ENCODE measurements around the gene LSP1. TPM values are rescaled to one million over a fixed set of nuclear protein-coding genes. Genes with fewer than 3 reads are reported as not detected.

Gene LSP1
- total RNA-seq, result 29.1 TPM

GRCh38 chr11:1852877-1853276, at the start of gene LSP1:
LSP1 (plus strand) TSS chr11:1853084; CDS start chr11:1853145, 61 bp downstream.

DNA sequence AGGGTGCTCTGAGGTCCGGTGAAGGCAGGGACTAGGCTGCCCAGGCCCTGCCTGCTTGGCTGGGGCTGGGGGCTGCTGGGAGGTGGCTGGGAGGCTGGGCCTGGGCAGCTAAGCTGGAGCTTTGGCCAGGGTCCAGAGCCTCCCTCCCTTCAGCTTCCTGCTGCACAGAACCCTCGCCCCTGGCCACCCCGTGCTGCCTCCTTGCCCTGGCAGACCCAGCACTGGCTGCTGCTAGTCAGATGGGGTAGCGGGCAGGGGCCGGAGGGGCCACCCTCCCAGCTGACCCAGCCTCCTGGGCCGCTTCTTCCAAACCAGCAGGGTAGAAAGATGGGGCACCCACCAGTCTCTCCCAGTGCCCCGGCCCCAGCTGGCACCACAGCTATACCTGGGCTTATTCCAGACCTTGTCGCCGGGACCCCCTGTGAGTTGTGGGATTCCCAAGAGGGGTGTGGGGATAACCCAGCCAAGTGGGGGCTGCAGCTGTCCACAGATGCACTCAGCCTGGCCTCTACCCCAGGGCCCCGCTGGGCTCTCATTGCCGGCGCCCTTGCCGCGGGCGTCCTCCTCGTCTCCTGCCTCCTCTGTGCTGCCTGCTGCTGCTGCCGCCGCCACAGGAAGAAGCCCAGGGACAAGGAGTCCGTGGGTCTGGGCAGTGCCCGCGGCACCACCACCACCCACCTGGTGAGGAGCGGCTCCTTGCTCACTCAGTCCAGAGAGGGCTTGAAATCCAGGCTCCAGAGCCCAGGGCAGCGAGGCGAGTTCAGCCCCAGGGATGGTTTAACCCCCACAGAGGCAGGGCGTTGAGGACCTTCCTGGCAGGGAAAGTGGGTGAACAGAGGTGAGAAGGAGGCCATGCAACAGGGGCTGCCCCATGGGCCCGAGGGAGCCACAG, 17.9 kb upstream of the LSP1 start, which contains the start of gene SYT8:
Gene SYT8, plus strand, starts transcription at position 212 of the 892 bp plus-strand sequence. Its CDS starts 116 bp downstream, at position 328.

DNA sequence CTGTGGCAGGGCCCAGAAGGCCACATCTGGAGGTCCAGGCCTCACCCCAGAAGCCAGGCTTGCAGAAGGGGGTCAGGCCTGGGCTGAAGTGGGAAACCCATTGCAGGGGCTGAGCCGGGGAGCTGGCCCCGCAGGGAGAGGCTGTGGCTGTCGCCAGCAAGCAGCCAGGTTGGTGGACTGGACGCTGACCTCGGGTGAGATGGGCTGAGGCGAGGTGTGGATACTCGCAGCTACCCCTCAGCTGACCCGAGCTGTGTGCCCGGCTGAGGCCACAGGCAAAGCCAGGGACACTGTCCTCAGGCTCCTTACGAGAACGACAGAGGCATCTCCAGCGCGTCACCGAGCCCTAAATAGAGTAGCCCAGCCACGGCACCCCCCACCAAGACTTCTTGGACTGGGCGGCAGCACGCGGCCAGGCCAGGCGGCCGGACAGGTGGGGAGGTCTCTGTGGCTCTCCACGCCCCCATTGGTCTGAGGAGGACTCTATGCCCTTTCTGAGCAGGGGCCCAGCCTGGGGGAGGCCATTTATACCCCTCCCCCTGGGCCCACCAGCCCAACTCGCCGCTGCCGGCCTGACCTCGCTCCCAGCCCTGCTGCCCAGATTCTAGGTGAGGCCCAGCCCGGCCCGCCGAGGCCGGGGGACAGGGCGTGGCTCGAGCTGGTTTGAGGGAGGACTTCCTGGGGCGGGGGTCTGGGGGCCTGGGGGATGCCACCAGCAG, 14.3 kb upstream of the LSP1 start, which contains the start of gene TNNI2:
Gene TNNI2, plus strand, starts transcription at position 556 of the 719 bp plus-strand sequence. CDS start 716 bp downstream, outside the sequence.

GRCh38 chr11:1891831-1892115, 38.9 kb downstream of the LSP1 start, which contains the start of gene PRR33:
PRR33 (minus strand) TSS chr11:1891895; CDS start chr11:1890584, 1,311 bp downstream.

GRCh38 chr11:1919391-1920127, 66.7 kb downstream of the LSP1 start, which contains the start of gene TNNT3:
TNNT3 (plus strand) TSS chr11:1919703; CDS start chr11:1922875, 3,172 bp downstream.

Other genes starting within 250 kb of the LSP1 start
- not detected for gene KRTAP5-3, start 244.6 kb upstream of the LSP1 start, total RNA-seq
- not detected for gene KRTAP5-4, start 230.9 kb upstream of the LSP1 start, total RNA-seq
- gene KRTAP5-5, start 223.3 kb upstream of the LSP1 start, total RNA-seq, result 0.44 TPM
- gene KRTAP5-6, start 155.9 kb upstream of the LSP1 start, total RNA-seq, result not detected
- 9.5 TPM for gene IFITM10, start 102.5 kb upstream of the LSP1 start, total RNA-seq
- gene CTSD, start 89.2 kb upstream of the LSP1 start, total RNA-seq, result 167 TPM
- gene SYT8, start 18.1 kb upstream of the LSP1 start, total RNA-seq, result 9.7 TPM
- gene TNNI2, start 14.1 kb upstream of the LSP1 start, total RNA-seq, result 103 TPM
- 0.16 TPM for gene PRR33, start 38.8 kb downstream of the LSP1 start, total RNA-seq
- gene TNNT3, start 66.6 kb downstream of the LSP1 start, total RNA-seq, result 154 TPM
- 33.5 TPM for gene MRPL23, start 94.2 kb downstream of the LSP1 start, total RNA-seq
- 3,111 TPM for gene H19, start 144.8 kb downstream of the LSP1 start, total RNA-seq

Measured in camera-type eye (tissue), 1 donor.